GM18909 (cell line): Measurements from ENCODE around the gene LPIN2.
"Not testable (repeated sequence)": the region's sequence is repeated elsewhere in the genome, so short reads cannot be mapped to it uniquely, and the experiment has no call there.

Experiments used
- ATAC-seq: cut with Tn5 transposase; IDR thresholded peaks from one replicate; pipeline ENCODE4 v1.9.1; 2021; ENCODE audit warnings: mild to moderate bottlenecking; ENCODE audit not compliant: unreplicated experiment, poor library complexity

LPIN2 gene

DNA sequence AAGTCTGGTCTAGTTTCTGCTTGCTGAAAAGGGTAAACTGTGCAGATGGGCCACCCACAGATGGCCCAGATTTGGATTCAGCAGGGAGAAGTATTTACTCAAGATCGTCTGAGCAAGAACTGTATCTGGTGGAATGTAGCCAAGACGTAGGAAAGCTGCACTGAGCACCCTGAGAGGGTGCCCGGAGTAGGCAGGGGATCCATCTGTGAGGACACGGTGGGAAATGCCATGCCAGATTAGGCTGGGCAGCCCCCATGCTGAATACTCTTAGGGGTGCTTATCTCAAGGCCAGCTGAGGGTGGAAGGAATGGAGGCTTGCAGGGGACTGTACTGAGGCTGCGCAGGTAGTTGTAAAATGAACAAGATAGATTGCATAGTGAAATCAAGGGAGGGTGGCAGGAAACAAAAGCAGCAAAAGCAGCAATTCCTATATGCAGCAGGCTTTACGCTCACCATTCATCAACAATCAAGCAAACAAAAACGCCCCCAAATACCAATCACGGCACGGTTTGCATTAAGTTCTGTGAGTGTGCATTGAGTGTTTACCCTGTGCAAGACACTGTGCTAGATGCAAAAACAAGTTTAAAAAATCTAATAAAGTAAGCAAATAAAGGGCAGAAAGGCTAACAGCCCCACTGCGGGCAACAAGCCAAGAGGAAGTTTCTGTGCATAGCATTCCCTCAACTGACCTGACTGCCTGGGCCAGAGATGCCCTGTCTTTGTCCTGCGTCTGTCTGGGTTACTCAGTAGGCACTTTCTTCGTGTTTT, 32.2 kb upstream of the LPIN2 start:
- ATAC-seq = no peak

GRCh38 chr18:3042379-3042778, 29.4 kb upstream of the LPIN2 start:
- ATAC-seq = no peak

- no peak for ATAC-seq
These were observed 28.9 kb upstream of the LPIN2 start for GRCh38 chr18:3041843-3042242.

DNA sequence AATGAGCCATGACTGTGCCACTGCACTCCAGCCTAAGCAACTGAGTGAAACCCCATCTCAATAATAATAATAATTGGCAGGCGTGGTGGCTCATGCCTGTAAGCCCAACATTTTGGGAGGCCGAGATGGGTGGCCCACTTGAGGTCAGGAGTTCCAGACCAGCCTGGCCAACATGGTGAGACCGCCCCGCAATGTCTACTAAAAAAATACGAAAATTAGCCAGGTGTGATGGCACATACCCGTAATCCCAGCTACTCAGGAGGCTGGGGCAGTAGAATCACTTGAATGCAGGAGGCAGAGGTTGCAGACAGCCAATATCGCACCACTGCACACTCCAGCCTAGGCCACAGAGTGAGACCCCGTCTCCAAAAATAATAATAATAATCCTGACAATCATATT, 27.9 kb upstream of the LPIN2 start:
- no peak for ATAC-seq

GRCh38 chr18:3040173-3040572, 27.2 kb upstream of the LPIN2 start:
- ATAC-seq = no peak

DNA sequence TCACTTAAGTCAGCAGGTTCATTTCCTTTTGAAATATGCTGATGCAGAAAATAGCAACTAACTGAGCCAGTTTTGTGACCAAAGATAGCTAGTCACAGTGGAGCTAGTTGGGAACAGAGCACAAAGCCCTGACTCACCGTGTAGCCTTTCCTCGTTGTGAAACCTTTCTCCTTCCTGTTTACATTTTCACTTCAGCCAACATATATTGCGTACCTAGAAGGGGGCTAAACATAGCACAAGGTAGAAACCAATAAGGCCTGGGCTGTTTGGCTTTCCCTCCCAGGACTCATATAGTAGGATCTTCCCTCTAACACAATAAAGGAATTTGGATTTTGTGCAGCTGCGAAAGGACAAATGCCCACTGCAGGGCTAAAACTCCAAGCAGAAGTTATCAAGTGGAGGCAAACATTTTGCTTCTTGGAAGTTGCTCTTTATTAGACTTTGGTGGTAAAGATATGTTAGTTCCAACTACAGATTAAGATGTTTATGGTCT, 24.5 kb upstream of the LPIN2 start:
- ATAC-seq = peak; percentile 99

GRCh38 chr18:3036108-3036507, 23.2 kb upstream of the LPIN2 start:
- no peak for ATAC-seq

GRCh38 chr18:3035635-3036034, 22.7 kb upstream of the LPIN2 start:
- no peak for ATAC-seq

DNA sequence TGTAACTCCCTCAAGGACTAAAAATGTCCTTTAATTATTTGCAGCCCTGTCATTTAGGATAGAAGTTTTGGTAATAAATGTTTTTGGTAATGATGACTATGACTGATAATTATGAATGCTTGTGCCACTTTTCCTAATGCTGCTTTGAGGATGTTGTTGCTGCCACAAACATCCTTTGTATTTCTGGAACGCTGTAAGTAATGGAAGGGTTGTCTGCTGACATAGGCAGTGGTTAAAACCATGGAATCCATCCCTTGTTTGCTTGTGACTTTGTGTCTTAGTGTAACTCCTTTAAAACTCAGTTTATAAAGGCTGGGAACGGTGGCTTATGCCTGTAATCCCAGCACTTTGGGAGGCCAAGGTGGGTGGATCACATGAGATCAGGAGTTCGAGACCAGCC, 19.8 kb upstream of the LPIN2 start:
- ATAC-seq = no peak

- ATAC-seq = no peak
These were observed 16.4 kb upstream of the LPIN2 start for GRCh38 chr18:3029215-3029952.

DNA sequence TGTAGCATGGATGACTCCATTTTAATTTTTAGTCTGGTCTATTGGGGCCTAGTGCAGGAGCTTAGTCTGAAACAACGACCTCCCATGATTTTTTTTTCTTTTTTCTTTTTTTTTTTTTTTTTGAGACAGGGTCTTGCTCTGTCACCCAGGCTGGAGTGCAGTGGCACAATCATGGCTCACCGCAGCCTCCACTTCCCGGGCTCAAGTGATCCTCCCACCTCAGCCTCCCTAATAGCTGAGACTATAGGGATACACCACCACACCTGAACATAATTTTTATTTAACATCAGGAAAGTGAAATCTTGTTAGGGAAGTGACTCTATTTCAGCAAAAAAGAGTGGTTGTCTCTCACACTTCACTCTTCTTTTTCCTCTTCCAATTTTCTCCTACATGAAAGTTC, 15.2 kb upstream of the LPIN2 start:
- ATAC-seq = not testable (repeated sequence)

- no peak for ATAC-seq
These were observed 14.5 kb upstream of the LPIN2 start for GRCh38 chr18:3027370-3027891.

DNA sequence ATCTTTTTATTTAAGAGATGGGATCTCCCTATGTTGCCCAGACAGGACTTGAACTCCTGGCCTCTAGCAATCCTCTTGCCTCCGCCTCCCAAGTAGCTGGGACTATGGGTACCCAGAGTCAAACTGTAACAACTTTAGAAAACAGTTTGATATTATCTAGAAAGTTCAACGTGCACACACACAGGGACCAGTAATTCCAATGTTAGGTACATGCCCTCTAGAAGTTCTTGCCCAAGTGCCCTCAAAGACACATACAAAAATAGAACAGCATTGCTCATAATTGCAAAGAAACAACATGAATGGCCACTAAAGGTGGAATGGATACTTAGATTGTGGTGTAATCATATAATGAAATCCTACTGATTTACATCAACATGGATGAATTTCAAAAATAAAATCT, 12.6 kb upstream of the LPIN2 start:
- ATAC-seq = no peak

GRCh38 chr18:3023603-3024002, 10.7 kb upstream of the LPIN2 start:
- ATAC-seq = not testable (repeated sequence)

DNA sequence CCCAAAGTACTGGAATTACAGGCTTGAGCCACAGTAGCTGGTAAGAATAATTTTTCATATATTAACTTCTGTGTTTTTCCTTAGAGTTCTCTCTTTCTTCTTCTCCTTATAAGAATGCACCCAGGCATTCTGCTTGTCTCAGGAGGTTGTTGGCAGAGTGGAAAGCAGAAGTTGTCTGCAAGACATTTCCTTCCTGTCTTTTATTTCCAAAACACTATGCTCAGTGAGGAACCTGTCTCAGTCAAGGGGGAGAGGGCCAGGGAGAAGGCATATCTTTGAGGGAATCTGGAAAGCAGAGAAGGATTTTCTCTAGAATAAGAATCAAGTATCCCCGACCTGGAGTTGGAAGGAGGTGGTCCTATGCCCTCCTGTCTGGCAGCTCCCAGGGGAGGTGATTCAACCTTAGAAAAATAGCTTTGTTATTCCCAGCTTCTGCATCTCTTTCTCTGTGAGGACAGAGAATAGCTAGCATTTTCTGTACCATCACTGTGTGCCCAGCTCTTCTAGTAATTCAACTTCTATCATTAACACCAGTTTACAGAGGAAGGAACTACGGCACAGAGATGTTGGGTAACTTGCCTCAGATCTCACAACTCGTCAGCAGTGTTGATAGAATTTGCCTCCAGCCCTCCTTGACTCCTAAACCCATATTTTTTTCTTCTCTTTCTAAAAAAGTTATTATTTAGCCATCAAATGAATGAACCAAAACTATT, 3.8 kb upstream of the LPIN2 start:
- ATAC-seq = no peak

GRCh38 chr18:3015851-3016250, 2.9 kb upstream of the LPIN2 start:
- ATAC-seq = no peak

GRCh38 chr18:3015204-3015592, 2.3 kb upstream of the LPIN2 start:
- no peak for ATAC-seq

DNA sequence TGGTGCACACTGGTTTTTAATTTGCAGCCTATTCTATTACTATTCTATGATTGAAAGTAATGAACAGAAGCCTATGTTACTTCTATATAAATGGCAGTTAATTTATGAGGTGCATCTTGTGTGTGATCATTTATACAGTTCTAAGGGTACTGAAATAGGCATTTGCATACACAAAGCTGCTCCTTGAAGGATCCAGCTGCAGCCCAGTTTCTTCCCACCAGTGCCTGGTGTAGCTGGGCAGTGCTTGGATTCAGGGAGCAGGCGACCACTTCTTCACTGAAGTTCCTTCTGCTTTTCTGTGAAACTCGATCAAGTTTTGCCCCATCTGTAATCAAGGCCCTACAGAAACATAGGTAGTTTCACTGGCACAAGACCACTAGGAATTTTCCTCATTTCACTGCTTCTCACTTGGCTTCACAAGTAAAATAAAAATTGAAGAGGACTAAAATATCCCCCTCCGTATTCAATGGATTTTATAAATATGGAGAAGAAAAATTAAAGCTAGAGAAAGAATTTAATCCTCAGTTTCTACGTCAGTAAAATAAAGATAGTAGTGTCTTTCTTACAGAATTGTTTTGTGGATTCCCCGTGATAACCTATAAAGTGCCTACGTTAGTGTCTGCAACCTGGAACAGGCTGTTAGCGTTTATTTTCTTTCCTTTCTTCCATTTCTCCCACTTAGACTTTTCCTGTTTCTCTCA, 1.7 kb upstream of the LPIN2 start:
- no peak for ATAC-seq

DNA sequence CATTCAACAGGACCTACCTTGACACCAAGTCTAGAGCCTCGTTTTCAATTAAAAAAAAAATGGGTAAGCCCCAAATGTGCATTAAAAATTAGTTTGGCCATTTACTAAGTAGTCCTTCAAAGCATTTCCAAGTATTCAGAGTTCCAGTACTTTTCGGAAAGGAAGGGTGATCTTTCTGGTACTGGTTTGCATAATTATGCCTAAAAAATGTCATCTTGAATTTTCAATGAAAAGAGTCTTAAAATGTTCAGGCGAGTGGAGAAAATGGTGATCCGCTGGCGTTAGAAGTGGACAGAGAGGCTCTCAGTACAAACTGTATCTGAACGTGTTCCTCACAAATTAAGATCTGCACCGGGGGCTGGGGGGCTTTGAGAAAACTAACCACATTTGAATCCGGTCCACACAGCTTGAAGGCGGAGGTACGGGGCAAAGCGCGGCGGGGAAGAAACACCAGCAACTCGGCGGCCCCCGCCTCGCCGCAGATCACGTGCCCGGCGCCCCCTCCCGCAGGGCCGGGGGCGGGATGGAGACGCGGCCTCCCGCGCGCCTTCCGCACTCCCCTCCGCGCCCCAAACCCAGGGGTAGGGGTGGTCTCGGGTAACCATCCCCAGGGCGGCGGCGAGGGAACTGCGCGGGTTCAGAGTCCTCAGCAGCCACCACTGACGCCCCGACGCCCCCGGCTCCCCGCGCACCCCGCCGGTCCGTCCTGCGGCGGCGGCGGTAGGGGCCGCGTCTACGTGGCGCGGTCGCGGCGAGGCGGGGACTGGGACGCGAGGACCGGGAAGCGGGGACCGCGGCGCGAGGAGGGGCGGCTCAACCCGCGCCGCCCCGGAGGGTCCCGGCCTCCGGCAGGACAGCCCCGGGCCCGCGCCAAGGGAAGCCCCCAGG, 564 bp downstream of the LPIN2 start:
- peak; percentile 27 for ATAC-seq
